ENCODE data around the gene RNF130. TPM values are rescaled to one million over a fixed set of nuclear protein-coding genes. Genes with fewer than 3 reads are reported as not detected.

Gene RNF130
- total RNA-seq, 1 donor from 2014 or later: 52.1 TPM

DNA sequence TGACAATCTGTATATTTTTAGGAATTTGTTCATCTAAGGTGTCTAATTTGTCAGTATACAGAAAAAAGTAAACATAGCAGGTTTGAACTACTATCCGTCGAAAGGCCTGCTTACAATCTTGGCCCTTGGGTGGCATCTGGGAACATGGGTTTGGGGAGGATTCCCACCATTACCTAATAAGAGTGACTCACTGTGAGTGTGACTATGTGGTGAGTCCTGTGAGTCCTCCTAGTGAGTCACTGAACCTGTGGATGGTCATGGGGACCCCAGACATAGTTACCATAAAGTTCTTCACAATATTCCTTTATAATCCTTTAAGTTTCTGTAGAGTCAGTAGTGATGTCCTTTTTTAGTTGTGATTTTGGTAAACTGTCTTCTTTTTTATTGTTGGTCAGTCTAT lies 37.0 kb downstream of the RNF130 start:
- no peaks in the 10 kb centered on the region for H3K4me1 Mint-ChIP-seq (ENCODE audit: unreplicated experiment)
- H3K9me3 Mint-ChIP-seq: peaks cover 23% of the 10 kb centered on the region
- no peak overlapping the region for H3K27ac Mint-ChIP-seq
- DNase-seq (ENCODE audit: extremely low spot score, unreplicated experiment): no peak
- no peaks in the 10 kb centered on the region for H3K27me3 Mint-ChIP-seq
- peaks cover 67% of the 10 kb centered on the region for H3K36me3 Mint-ChIP-seq
- no peak for TF ChIP-seq CTCF (conservative IDR thresholded peaks at IDR 0.05)
- H3K4me3 Mint-ChIP-seq: no peak overlapping the region

GRCh38 chr5:180027459-180028089 lies 44.0 kb downstream of the RNF130 start:
- peaks cover 13% of the 10 kb centered on the region for H3K4me1 Mint-ChIP-seq (ENCODE audit: unreplicated experiment)
- H3K9me3 Mint-ChIP-seq: peaks cover 9% of the 10 kb centered on the region
- peaks cover 24% of the 10 kb centered on the region for H3K36me3 Mint-ChIP-seq
- H3K27ac Mint-ChIP-seq: no peak overlapping the region
- no peak overlapping the region for H3K4me3 Mint-ChIP-seq
- no peaks in the 10 kb centered on the region for H3K27me3 Mint-ChIP-seq
- TF ChIP-seq CTCF (conservative IDR thresholded peaks at IDR 0.05): no peak
- DNase-seq (ENCODE audit: extremely low spot score, unreplicated experiment): no peak

DNA sequence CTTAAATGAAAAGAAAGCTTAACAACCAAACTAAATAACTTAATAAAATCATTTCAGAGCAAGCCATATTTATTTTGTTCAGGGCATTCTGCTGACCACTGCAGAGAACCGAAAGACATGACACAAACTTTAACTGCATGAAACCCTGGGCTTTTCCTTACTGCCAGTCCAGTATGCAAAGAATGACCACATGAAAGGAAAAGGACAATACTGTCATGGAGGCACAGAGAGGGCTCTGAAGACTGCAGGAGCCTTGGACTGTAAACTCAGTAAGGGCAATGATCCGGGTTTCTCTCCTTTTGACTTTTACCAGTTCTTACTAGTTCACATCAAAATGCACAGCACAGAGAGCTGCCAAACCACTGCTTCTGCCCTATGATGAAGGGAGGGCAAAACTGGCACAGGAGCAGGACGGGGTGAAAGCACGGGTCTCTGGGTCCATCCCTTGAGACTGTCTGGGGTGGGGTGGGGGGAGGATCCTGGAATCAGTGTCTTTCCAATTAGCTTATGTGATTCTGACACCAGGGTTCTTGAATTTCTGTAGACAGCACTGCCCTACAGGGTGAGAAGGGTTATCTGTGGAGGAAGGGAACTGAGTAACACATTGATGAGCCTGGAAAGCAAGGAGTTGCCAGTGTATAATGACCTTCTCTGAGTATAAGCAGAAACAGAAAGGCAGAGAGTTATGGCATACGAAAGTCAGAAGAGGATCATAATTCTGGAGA lies 44.7 kb downstream of the RNF130 start:
- no peak for TF ChIP-seq CTCF (conservative IDR thresholded peaks at IDR 0.05)
- DNase-seq (ENCODE audit: extremely low spot score, unreplicated experiment): no peak
- no peaks in the 10 kb centered on the region for H3K27me3 Mint-ChIP-seq
- peaks cover 5% of the 10 kb centered on the region for H3K9me3 Mint-ChIP-seq
- peaks cover 26% of the 10 kb centered on the region for H3K36me3 Mint-ChIP-seq
- H3K27ac Mint-ChIP-seq: peak overlapping the region; percentile 59
- H3K4me1 Mint-ChIP-seq (ENCODE audit: unreplicated experiment): peaks cover 13% of the 10 kb centered on the region
- no peak overlapping the region for H3K4me3 Mint-ChIP-seq

DNA sequence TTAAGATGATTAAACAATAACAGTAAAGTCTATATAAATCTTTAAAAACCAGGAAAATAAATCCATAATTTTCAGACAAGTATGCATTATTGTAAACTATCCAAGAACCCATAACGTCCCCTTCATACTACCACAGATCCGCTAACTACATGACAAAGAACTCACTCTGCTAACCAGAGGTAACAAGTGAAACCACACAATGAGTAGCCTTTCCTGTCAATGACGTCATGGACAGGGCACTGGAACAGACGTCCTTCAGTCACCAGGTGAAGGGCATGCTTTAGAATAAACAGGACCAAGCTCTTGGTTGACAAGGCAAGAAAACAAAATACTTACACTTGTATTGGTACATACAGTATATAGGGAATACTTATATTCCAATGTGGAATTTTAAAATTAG lies 45.2 kb downstream of the RNF130 start:
- Mint-ChIP-seq H3K27me3 (no peaks in the 10 kb centered on the region), H3K36me3 (peaks cover 26% of the 10 kb centered on the region), H3K9me3 (no peaks in the 10 kb centered on the region), H3K4me1 (ENCODE audit: unreplicated experiment) (peaks cover 13% of the 10 kb centered on the region), H3K4me3 (no peak overlapping the region), H3K27ac (peak overlapping the region; percentile 59)
- DNase-seq (ENCODE audit: extremely low spot score, unreplicated experiment): no peak
- no peak for TF ChIP-seq CTCF (conservative IDR thresholded peaks at IDR 0.05)

- Mint-ChIP-seq H3K4me3 (no peak overlapping the region), H3K9me3 (peaks cover 8% of the 10 kb centered on the region), H3K27me3 (no peaks in the 10 kb centered on the region), H3K4me1 (ENCODE audit: unreplicated experiment) (peaks cover 5% of the 10 kb centered on the region), H3K36me3 (peaks cover 39% of the 10 kb centered on the region), H3K27ac (no peak overlapping the region)
- no peak for DNase-seq (ENCODE audit: extremely low spot score, unreplicated experiment)
- no peak for TF ChIP-seq CTCF (conservative IDR thresholded peaks at IDR 0.05)
These were observed 49.7 kb downstream of the RNF130 start for GRCh38 chr5:180021900-180022299.
